DMS153 treated with DMSO at 0.1 percent for 48 hours (cell line): Measurements from ENCODE around the gene SORL1-AS1.
"Not testable (repeated sequence)": the region's sequence is repeated elsewhere in the genome, so short reads cannot be mapped to it uniquely, and the experiment has no call there.

Experiments
- DNase-seq: peaks from one replicate; lab custom pipeline; 2025; ENCODE audit not compliant: unreplicated experiment; lab: John Stamatoyannopoulos, UW

The SORL1-AS1 gene

GRCh38 chr11:121431820-121432526, 20.8 kb downstream of the SORL1-AS1 start:
- no peak for DNase-seq

DNA sequence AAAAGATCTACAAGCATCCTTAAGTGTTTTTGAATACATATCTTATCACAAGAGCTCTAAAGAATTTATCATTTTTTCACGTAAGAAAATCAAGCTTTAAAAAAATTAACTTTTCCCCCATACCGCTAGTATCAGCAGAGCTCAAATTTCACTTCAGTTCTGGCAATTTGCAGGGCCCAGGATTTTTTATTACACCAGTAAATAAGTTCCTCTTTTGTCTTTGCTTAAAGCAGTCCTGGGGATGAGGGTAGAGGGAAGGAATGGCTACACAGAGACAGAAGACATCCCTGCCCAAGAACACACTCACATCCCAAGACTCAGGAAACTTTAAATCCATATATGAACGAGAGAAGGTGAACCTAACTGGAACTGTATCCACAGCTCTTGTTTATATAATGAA, 23.2 kb downstream of the SORL1-AS1 start:
- DNase-seq, result no peak

GRCh38 chr11:121427400-121427744, 25.4 kb downstream of the SORL1-AS1 start:
- no peak for DNase-seq

DNA sequence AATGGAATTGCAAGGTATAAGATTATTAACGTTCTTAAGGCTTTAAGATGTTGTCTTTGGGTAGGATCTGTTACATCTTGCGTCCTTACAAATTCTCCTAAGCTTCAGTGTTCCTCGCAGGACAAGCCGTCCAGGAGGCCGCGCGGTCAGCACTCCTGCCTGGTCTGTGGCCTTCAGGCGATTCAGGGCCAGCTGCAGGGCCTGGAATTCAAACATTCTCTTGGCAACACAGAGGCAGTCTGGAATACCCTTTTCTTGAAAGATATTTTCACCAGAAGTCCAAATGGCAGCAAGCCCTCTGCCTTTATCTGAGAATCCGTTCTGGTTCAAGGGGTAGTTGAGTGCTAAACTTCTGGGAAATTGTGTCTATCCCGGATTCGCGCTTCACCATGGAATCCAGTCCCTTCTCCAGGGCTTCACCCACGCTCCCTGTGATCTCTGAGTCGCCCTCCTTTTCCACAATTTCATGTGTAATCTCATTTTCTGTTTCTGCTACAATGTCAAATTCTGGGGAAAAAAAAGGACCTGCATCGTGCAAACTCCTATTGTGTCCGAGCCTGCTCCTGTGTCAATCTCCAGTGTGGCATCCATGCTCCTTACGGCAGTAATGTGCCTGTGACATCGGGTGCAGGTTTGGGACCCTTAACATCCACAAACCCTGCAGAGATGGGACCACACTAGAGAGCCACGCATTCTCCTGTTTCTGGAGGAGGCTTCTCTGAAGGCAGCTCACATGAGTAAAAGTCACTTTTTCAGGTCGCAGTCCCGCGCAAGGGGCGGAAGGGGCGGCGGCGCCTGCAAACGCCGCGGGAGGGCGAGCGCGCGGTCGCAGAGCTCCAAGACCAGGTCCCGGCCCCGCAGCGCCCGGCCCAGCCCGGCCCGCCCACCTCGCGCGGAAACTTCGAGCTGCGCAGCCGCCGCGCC, 26.0 kb downstream of the SORL1-AS1 start:
- peak; percentile 7 for DNase-seq

- DNase-seq, result no peak
Observed at GRCh38 chr11:121425828-121426227, 26.9 kb downstream of the SORL1-AS1 start.

DNA sequence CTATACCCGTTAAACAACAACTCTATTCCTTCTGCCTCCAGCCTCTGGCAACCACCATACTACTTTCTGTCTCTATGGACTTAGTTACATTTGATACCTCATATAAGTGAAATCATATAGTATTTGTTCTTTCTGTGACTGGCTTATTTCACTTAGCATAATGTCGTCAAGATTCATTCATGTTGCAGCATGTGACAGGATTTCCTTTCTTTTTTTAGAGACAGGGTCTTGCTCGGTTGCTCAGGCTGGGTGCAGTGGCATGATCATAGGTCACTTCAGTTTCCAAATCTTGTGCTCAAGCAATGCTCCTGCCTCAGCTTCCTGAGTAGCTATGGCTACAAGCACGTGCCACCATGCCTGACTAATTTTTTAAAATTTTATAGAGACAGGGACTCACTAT, 30.1 kb downstream of the SORL1-AS1 start:
- DNase-seq, result no peak

DNA sequence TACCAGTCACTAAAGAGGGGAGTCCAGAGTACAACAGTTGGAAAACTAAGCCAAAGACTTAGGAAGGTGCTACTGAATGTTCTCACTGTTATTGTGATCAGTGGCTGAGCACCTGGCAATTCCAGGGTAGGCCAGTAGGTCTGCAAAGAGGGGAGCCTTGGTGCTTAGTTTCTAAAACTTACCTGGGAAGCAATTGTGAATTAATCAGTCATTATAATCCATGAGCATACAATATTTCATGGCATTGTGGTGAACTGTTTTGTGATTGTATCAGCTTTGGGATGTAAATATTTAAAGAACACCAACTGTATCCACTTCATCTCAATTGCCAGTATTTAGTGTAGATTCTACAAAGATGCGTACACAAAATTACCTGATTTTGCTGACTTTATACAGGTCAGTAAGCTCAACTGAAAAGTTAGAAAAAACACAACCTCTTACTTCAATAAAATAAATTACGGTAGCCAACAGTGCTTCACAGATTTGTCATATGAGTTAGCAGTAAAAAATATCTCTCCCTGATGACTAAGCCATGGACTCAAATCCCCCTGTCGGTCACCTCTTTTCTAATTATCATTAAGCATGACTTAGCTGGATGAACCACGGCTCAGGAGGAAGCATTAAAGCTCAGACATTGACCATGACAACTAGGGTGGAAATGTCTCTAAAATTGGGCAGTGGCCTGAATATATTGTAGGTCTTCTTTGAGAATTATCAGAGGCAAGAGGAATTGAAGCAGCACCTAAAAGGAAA, 31.4 kb downstream of the SORL1-AS1 start:
- no peak for DNase-seq

GRCh38 chr11:121420398-121420797, 32.4 kb downstream of the SORL1-AS1 start:
- no peak for DNase-seq

DNA sequence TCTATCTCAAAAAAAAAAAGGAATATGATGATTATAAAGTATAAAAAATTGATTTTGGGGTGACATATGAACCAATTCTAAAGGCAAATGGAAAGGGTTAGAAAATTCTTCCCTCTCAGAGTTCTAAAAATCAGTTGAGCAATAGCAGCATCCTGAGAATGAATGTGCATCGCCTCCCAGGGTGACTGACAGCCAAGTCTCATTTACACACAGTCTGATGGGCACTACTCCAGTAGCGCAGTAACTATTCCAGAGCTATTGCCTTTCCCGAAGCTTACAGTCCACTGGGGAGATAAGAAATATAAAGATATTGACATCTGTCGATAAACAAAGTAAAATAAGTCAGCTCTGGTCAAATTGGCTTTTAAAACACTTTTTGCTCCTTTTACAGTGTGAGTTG, 32.9 kb downstream of the SORL1-AS1 start:
- no peak for DNase-seq

DNA sequence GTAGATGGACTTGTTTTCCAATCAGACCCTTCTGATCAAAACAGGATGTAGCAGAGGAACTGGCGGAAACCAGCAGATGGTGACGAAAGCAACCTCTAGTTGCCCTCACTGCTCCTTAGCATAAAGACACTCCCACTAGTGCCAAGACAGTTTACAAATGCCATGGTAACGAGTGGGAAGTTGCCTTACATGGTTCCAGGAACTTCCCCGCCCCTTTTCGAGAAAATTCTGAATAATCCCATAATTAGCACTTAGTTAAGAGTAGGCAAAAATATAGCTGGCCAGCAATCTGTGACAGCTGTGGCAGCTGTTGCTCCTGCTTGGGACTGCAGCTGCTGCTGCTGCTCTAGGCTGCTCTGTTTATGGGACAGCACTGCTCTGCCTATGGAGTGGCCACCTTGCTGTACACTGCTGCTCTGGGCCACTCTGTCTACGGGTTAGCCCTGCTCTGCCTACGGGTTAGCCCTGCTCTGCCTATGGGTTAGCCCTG, 34.1 kb downstream of the SORL1-AS1 start:
- DNase-seq, result no peak

GRCh38 chr11:121417607-121418006, 35.2 kb downstream of the SORL1-AS1 start:
- no peak for DNase-seq

GRCh38 chr11:121417055-121417551, 35.7 kb downstream of the SORL1-AS1 start:
- DNase-seq, result no peak

- DNase-seq, result no peak
Observed at GRCh38 chr11:121415856-121416255, 36.9 kb downstream of the SORL1-AS1 start.

GRCh38 chr11:121414141-121414913, 38.4 kb downstream of the SORL1-AS1 start:
- no peak for DNase-seq

- no peak for DNase-seq
Observed at GRCh38 chr11:121412711-121413415, 39.9 kb downstream of the SORL1-AS1 start.

GRCh38 chr11:121412000-121412587, 40.7 kb downstream of the SORL1-AS1 start:
- DNase-seq, result no peak

- not testable (repeated sequence) for DNase-seq
Observed at GRCh38 chr11:121411330-121411729, 41.4 kb downstream of the SORL1-AS1 start.

GRCh38 chr11:121410041-121410440, 42.7 kb downstream of the SORL1-AS1 start:
- DNase-seq, result not testable (repeated sequence)

DNA sequence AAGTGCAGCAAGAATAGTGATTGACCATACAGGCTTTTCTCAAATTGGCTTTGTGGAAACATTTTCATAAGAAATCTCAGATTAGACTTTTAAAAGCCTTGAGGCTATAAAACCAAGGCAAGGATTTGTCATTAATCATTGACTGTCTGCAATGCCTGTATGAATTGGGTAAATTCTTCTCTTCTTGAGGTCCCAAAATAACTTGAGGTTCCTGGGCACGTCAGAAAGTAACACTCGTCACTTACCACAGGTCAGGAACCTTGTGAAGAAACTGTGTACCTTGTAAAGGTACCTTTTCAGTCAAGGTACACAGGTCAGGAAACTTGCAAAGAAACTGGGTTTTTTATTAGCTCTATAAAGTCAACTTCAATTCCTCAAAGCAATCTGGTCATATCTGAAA, 43.9 kb downstream of the SORL1-AS1 start:
- no peak for DNase-seq
